GM12878 (cell line): ENCODE results near the gene CENPX.

Experiments used
- CEBPB ChIP-seq, 2 experiments: fragments of 150-350 bp in 1 of 2; IDR thresholded peaks; 2 replicates each; pipeline ENCODE4 v1.6.1; 2012 to 2014; ENCODE audit warnings: low read depth in 2 of 2, low read length in 2 of 2, borderline replicate concordance in 1 of 2, inconsistent platforms in 1 of 2
- RFX5 ChIP-seq: IDR thresholded peaks from 2 replicates; pipeline ENCODE4 v1.6.1; 2011; ENCODE audit warnings: low read depth, low read length, improper control_type of control experiment
- TAF1 ChIP-seq: IDR thresholded peaks from 2 replicates; pipeline ENCODE4 v1.6.1; 2011; ENCODE audit warnings: mild to moderate bottlenecking, low read depth, low read length, borderline replicate concordance

DNA sequence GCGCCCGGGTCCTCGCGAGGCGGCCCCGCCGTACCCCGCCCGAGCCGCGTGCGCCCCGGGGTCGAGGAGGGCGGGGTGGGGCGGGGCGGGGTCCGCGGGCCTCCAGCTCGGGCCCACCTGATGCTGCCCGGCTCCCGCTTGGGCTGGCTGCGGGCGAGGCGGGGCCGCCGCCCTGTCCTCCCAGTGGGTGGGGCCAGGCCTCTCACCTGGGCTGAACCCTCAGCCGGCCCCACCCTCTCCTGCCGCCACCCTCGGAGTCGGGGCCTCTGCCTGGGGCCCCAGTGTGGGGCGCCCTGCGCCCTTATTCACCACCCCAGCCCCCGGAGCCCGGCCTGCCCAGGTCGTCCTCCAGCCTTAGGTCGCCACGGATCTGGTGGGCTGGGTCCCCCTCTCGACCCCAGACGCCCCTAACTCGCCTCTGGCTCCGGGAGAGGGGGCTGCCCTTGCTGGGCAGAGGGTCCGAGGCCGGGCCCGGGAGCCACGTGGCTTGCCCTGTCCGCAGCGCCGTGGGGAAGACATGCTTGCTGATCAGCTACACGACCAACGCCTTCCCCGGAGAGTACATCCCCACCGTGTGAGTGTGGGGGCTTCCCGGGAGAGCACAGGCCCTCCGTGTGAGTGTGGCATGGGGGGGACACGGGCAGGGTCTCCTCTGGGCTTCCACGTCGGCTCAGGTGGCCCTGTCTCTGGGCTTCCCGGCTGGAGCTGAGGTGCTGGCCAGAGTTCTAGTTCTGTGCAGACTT, 9.4 kb upstream of the CENPX start:
- no peak for TF ChIP-seq TAF1
- TF ChIP-seq CEBPB (IDR thresholded peaks at IDR 0.05; ENCODE audit: borderline replicate concordance in 1 of 2, low read depth in 2 of 2, low read length in 2 of 2): no peak
- TF ChIP-seq RFX5: no peak
